ENCODE measurements around the gene EZR. TPM values are rescaled to one million over a fixed set of nuclear protein-coding genes. Genes with fewer than 3 reads are reported as not detected.

EZR gene
- total and polyA plus RNA-seq, 10 of the 15 experiments (the other 5 are each of a cell fraction or from before 2014, with no cell fraction given), result 79.1 to 282 (median 161) TPM

GRCh38 chr6:158786645-158787304 lies 32.4 kb downstream of the EZR start:
- Histone ChIP-seq H3K4me3 (no peak overlapping the region), H3K36me3 (ENCODE audit: control insufficient read depth in 2 of 2, insufficient read depth in 2 of 2, low read length in 1 of 2) (peaks cover 48 to 66% of the 10 kb centered on the region in 2 experiments), H2AFZ (ENCODE audit: control insufficient read depth, low read depth, low read length) (no peak overlapping the region), H4K20me1 (ENCODE audit: control insufficient read depth, insufficient read depth) (no peaks in the 10 kb centered on the region; the same call in 1 of the 2 replicates), H3K27ac (ENCODE audit: control insufficient read depth, insufficient read depth) (no peak overlapping the region), H3K4me2 (ENCODE audit: control insufficient read depth, insufficient read depth) (no peak overlapping the region), H3K9me3 (replicated peaks; ENCODE audit: control insufficient read depth, insufficient read depth, low read length) (no peaks in the 10 kb centered on the region), H3K9ac (ENCODE audit: control insufficient read depth, insufficient read depth, low read length) (no peak overlapping the region), H3K4me1 (ENCODE audit: control insufficient read depth, insufficient read depth, low read length) (peaks cover 22% of the 10 kb centered on the region), H3K27me3 (replicated peaks in 1 of 2; ENCODE audit: control insufficient read depth in 2 of 2, insufficient read depth in 2 of 2, low read length in 1 of 2) (no peaks in the 10 kb centered on the region), H3K79me2 (ENCODE audit: control insufficient read depth, insufficient read depth, low read length) (peaks cover 26% of the 10 kb centered on the region)
- TF ChIP-seq GABPA (IDR thresholded peaks at IDR 0.05; ENCODE audit: low read depth) (no peak), CBX3 (IDR thresholded peaks at IDR 0.05; ENCODE audit: borderline replicate concordance, low read depth) (no peak), NRF1 (conservative IDR thresholded peaks at IDR 0.05; ENCODE audit: low read depth, low read length) (no peak), TARDBP (IDR thresholded peaks at IDR 0.05; ENCODE audit: borderline replicate concordance) (no peak)
- TF ChIP-seq, protein P1, sequence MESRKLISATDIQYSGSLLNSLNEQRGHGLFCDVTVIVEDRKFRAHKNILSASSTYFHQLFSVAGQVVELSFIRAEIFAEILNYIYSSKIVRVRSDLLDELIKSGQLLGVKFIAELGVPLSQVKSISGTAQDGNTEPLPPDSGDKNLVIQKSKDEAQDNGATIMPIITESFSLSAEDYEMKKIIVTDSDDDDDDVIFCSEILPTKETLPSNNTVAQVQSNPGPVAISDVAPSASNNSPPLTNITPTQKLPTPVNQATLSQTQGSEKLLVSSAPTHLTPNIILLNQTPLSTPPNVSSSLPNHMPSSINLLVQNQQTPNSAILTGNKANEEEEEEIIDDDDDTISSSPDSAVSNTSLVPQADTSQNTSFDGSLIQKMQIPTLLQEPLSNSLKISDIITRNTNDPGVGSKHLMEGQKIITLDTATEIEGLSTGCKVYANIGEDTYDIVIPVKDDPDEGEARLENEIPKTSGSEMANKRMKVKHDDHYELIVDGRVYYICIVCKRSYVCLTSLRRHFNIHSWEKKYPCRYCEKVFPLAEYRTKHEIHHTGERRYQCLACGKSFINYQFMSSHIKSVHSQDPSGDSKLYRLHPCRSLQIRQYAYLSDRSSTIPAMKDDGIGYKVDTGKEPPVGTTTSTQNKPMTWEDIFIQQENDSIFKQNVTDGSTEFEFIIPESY (IDR thresholded peaks at IDR 0.05), result no peak
- ATAC-seq (no peak), FAIRE-seq (no peak), DNase-seq (ENCODE audit: low read depth, low spot score) (no peak)
- POLR2A ChIA-PET, result no interaction called here
- 97% methylated on average over 6 of the region's 6 CpGs for WGBS (ENCODE audit: insufficient coverage, insufficient replicate concordance, low lambda C conversion rate, missing lambda C conversion rate)
- CTCF ChIA-PET, result no interaction called here
- intact Hi-C loops (cut with micrococcal nuclease; ENCODE audit: unreplicated experiment) (no loop called here), in situ Hi-C loops (cut with MboI) (loop anchor here (5.0 kb wide), 1 partner anchor 79 kb away; no protein-coding TSS in a partner anchor)
- RAD21 ChIA-PET (ENCODE audit: unreplicated experiment), result interaction anchor here (0.8 to 1.6 kb wide), 2 partner anchors 10 to 213 kb away, joined by 3 read pairs; partner anchors contain the start of gene RSPH3
- SMC1A ChIA-PET (ENCODE audit: uncharacterized antibody, unreplicated experiment), result interaction anchor here (0.8 to 1.8 kb wide), 2 partner anchors 27 to 188 kb away, joined by 4 to 6 read pairs; no protein-coding TSS in a partner anchor
- BruUV-seq (replicated peaks), result TSS peak; percentile 30
